Astrocyte (in vitro differentiated cells and primary cell): ENCODE measurements around the gene MYPOP.

Source experiments
- EZH2 ChIP-seq: IDR thresholded peaks from 2 replicates; pipeline ENCODE4 v1.6.1; 2012; ENCODE audit warnings: mild to moderate bottlenecking, low read length, inconsistent platforms; ENCODE audit not compliant: insufficient read depth
- TF ChIP-seq, protein P1 (sequence below): IDR thresholded peaks from 2 replicates; pipeline ENCODE4 v1.5.1; 2011; ENCODE audit warnings: low read depth, mild to moderate bottlenecking, inconsistent platforms, low read length, moderate library complexity; ENCODE audit not compliant: insufficient read depth

DNA sequence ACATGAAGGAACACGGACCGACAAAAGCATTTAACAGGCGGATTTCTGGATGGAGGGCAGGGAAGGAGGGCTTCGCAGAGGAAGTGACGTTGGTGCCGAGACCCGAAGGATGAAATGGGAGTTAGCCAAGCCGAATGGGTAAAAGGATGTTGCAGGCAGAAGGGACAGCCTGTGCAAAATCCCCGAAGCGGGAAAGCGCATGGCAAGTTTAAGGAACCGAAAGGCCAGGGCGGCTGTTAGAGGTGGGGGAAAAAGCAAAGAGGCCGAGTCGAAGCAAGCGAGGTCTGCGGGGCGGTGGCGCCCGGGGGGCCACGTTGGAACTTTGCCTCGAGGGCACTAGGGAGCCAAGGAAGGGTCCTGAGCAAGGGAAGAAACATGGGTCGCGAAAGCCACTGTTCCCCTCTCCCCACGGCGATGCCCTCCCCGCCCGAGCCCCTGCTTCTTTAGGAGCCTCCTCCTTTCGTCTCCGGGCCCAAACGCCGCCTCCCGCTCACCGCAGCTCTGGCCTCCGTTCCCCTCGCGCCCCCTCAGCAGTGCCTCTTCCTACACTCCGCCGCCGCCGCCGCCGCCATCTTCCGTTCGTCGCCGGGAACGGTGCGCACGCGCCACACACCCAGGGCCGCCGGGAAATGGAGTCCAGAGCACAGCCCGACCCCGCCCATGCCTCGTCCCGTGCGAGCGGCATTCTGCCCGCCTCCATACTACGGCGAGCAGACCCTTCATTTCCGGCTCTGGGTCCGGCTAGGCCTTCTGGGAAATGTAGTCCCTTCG, 39.7 kb downstream of the MYPOP start, which contains the start of gene SYMPK:
- TF ChIP-seq, protein P1, sequence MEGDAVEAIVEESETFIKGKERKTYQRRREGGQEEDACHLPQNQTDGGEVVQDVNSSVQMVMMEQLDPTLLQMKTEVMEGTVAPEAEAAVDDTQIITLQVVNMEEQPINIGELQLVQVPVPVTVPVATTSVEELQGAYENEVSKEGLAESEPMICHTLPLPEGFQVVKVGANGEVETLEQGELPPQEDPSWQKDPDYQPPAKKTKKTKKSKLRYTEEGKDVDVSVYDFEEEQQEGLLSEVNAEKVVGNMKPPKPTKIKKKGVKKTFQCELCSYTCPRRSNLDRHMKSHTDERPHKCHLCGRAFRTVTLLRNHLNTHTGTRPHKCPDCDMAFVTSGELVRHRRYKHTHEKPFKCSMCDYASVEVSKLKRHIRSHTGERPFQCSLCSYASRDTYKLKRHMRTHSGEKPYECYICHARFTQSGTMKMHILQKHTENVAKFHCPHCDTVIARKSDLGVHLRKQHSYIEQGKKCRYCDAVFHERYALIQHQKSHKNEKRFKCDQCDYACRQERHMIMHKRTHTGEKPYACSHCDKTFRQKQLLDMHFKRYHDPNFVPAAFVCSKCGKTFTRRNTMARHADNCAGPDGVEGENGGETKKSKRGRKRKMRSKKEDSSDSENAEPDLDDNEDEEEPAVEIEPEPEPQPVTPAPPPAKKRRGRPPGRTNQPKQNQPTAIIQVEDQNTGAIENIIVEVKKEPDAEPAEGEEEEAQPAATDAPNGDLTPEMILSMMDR = no peak
- TF ChIP-seq EZH2 = no peak
